Fibroblast of lung (primary cell): ENCODE measurements around the gene ZBTB7B. TPM values are rescaled to one million over a fixed set of nuclear protein-coding genes. Genes with fewer than 3 reads are reported as not detected.
A peak's percentile ranks its signal among the peaks of the same experiment; 100 is the strongest.

ENCODE experiments used
- DNase-seq, 2 donors: peaks; one replicate each; pipeline versions ENCODE4 v3.0.0 to v3.0.0-alpha.2; 2010; ENCODE audit warnings: low read depth in 2 of 2
- H2AFZ ChIP-seq: 2 replicates; pipeline ENCODE4 v1.5.1; 2012; ENCODE audit warnings: low read length, control low read depth, inconsistent platforms
- H3K27ac ChIP-seq: 2 replicates; pipeline ENCODE4 v1.5.1; 2011; ENCODE audit warnings: low read length, control low read depth; ENCODE audit not compliant: insufficient read depth
- H3K27me3 ChIP-seq: 2 replicates; pipeline ENCODE4 v1.5.1; 2011; ENCODE audit warnings: mild to moderate bottlenecking, low read length; ENCODE audit not compliant: control insufficient read depth, insufficient read depth
- H3K36me3 ChIP-seq: 2 replicates; pipeline ENCODE4 v1.5.1; 2011; ENCODE audit warnings: low read length; ENCODE audit not compliant: control insufficient read depth, insufficient read depth
- H3K4me1 ChIP-seq: 2 replicates; pipeline ENCODE4 v1.5.1; 2011; ENCODE audit warnings: low read length; ENCODE audit not compliant: control insufficient read depth, insufficient read depth; ENCODE audit errors: extremely low read depth
- H3K4me2 ChIP-seq: 2 replicates; pipeline ENCODE4 v1.5.1; 2011; ENCODE audit warnings: low read length, control low read depth; ENCODE audit not compliant: insufficient read depth; ENCODE audit errors: extremely low read depth
- H3K4me3 ChIP-seq, 4 experiments: fragments of 200-600 bp in 1 of 4; sonication (generic) in 1 of 4; replicated peaks in 1 of 4; 2 replicates each; pipeline ENCODE4 v1.5.1; 2011 to 2016; ENCODE audit warnings: low read length in 4 of 4, low read depth in 3 of 4, mild to moderate bottlenecking in 3 of 4, control low read depth in 2 of 4, inconsistent platforms in 1 of 4, mixed read lengths in 1 of 4; ENCODE audit not compliant: insufficient read depth in 1 of 4; ENCODE audit errors: control extremely low read depth in 1 of 4
- H3K79me2 ChIP-seq: 2 replicates; pipeline ENCODE4 v1.5.1; 2012; ENCODE audit warnings: mild to moderate bottlenecking, low read length, inconsistent platforms; ENCODE audit not compliant: control insufficient read depth, insufficient read depth
- H3K9ac ChIP-seq: 2 replicates; pipeline ENCODE4 v1.5.1; 2011; ENCODE audit warnings: mild to moderate bottlenecking, low read length, control low read depth; ENCODE audit not compliant: insufficient read depth
- H3K9me3 ChIP-seq: 2 replicates; pipeline ENCODE4 v1.5.1; 2012; ENCODE audit warnings: low read depth, low read length; ENCODE audit not compliant: control insufficient read depth, insufficient read depth
- H4K20me1 ChIP-seq: 2 replicates; pipeline ENCODE4 v1.5.1; 2011; ENCODE audit warnings: low read length; ENCODE audit not compliant: control insufficient read depth, insufficient read depth; ENCODE audit errors: extremely low read depth
- CTCF ChIP-seq, 2 donors: IDR thresholded peaks in 1 of 2; conservative IDR thresholded peaks in 1 of 2; 1 replicate in 1 of 2; 2 replicates in 1 of 2; pipeline ENCODE4 v1.5.1; 2011 to 2012; ENCODE audit warnings: low read length in 2 of 2, control low read depth in 1 of 2, inconsistent platforms in 1 of 2, low read depth in 1 of 2, mild to moderate bottlenecking in 1 of 2
- EZH2 ChIP-seq: IDR thresholded peaks from 2 replicates; pipeline ENCODE4 v1.5.1; 2012; ENCODE audit warnings: low read length, control low read depth, mild to moderate bottlenecking; ENCODE audit errors: missing control alignments
- polyA plus RNA-seq, 2 donors: library from polyadenylated mRNA; depleted of rRNA in 1 of 2; stranded (reverse) in 1 of 2; unstranded in 1 of 2; fragments of >200 nt; gene quantifications; 2 replicates each; pipeline ENCODE4 v1.2.1, GENCODE V29; 2011 to 2012; ENCODE audit warnings: missing spikeins in 1 of 2
- total RNA-seq: library from RNA; depleted of rRNA; stranded (reverse); fragments of >200 nt; gene quantifications from 2 replicates; pipeline ENCODE4 v1.2.1, GENCODE V29; 2014

The ZBTB7B gene
- total and polyA plus RNA-seq, 2 donors (not counting 1 experiment from before 2014, with no cell fraction given) = 7.0 to 19.3 TPM

- Histone ChIP-seq H3K9ac (peak overlapping the region; percentile 36), H3K27me3 (no peaks in the 10 kb centered on the region), H3K36me3 (no peaks in the 10 kb centered on the region), H3K79me2 (peaks cover 16% of the 10 kb centered on the region), H3K9me3 (no peaks in the 10 kb centered on the region), H2AFZ (no peak overlapping the region), H3K4me2 (peak overlapping the region; percentile 88), H3K4me1 (peaks cover 24% of the 10 kb centered on the region), H3K27ac (peak overlapping the region; percentile 84), H4K20me1 (no peaks in the 10 kb centered on the region), H3K4me3 (peak overlapping the region; percentile 74 to 96 (median 86))
- peak in 1 of 2 donors; percentile 41 for DNase-seq
- TF ChIP-seq EZH2 (no peak), CTCF (conservative IDR thresholded peaks at IDR 0.05 in 1 of 2, IDR thresholded peaks at IDR 0.05 in 1 of 2; ENCODE audit: low read depth in 1 of 2, low read length in 2 of 2) (no peak)
Measured at GRCh38 chr1:155004352-155005075, 1.9 kb downstream of the ZBTB7B start.

- Histone ChIP-seq H4K20me1 (no peaks in the 10 kb centered on the region), H3K4me3 (peak overlapping the region in 1 of 4 experiments; percentile 14), H3K4me1 (peaks cover 15% of the 10 kb centered on the region), H3K9me3 (no peaks in the 10 kb centered on the region), H3K27ac (no peak overlapping the region), H3K9ac (no peak overlapping the region), H3K36me3 (no peaks in the 10 kb centered on the region), H3K79me2 (peaks cover 16% of the 10 kb centered on the region), H3K4me2 (no peak overlapping the region), H3K27me3 (no peaks in the 10 kb centered on the region), H2AFZ (no peak overlapping the region)
- DNase-seq = peak; percentile 27 to 37
- TF ChIP-seq CTCF (conservative IDR thresholded peaks at IDR 0.05 in 1 of 2, IDR thresholded peaks at IDR 0.05 in 1 of 2; ENCODE audit: low read depth in 1 of 2, low read length in 2 of 2) = no peak
- no peak for TF ChIP-seq EZH2
Measured at GRCh38 chr1:155005076-155006011, 2.7 kb downstream of the ZBTB7B start.

- Histone ChIP-seq H3K4me3 (no peak overlapping the region), H3K4me1 (peaks cover 11% of the 10 kb centered on the region), H2AFZ (no peak overlapping the region), H4K20me1 (no peaks in the 10 kb centered on the region), H3K9me3 (no peaks in the 10 kb centered on the region), H3K27me3 (no peaks in the 10 kb centered on the region), H3K36me3 (no peaks in the 10 kb centered on the region), H3K27ac (no peak overlapping the region), H3K4me2 (no peak overlapping the region), H3K79me2 (peaks cover 16% of the 10 kb centered on the region), H3K9ac (no peak overlapping the region)
- TF ChIP-seq EZH2 (no peak), CTCF (conservative IDR thresholded peaks at IDR 0.05 in 1 of 2, IDR thresholded peaks at IDR 0.05 in 1 of 2; ENCODE audit: low read depth in 1 of 2, low read length in 2 of 2) (no peak)
- DNase-seq = peak in 1 of 2 donors; percentile 28
Measured at GRCh38 chr1:155006601-155007101, 4.0 kb downstream of the ZBTB7B start.
